Spinal cord (tissue), 10 donors: ENCODE data around the gene LINGO1. TPM values are rescaled to one million over a fixed set of nuclear protein-coding genes. Genes with fewer than 3 reads are reported as not detected.

ENCODE experiments used
- DNase-seq, 6 donors: peaks; one replicate each; pipeline versions ENCODE4 v3.0.0 to v3.0.0-alpha.2; 2013 to 2015; ENCODE audit warnings: low spot score in 6 of 6, low read depth in 4 of 6
- H3K27ac ChIP-seq: one replicate; pipeline ENCODE4 v1.5.1; 2013; ENCODE audit warnings: low read depth, low read length, control low read depth
- H3K27me3 ChIP-seq: one replicate; pipeline ENCODE4 v1.6.1; 2013; ENCODE audit warnings: low read length; ENCODE audit not compliant: control insufficient read depth, insufficient read depth
- H3K36me3 ChIP-seq: one replicate; pipeline ENCODE4 v1.6.1; 2013; ENCODE audit warnings: low read length; ENCODE audit not compliant: control insufficient read depth, insufficient read depth
- H3K4me1 ChIP-seq: one replicate; pipeline ENCODE4 v1.6.1; 2013; ENCODE audit warnings: low read length; ENCODE audit not compliant: control insufficient read depth, insufficient read depth
- H3K4me3 ChIP-seq: one replicate; pipeline ENCODE4 v1.5.1; 2013; ENCODE audit warnings: low read depth, low read length, control low read depth
- H3K9me3 ChIP-seq: one replicate; pipeline ENCODE4 v1.6.1; 2013; ENCODE audit warnings: low read length; ENCODE audit not compliant: control insufficient read depth, insufficient read depth
- WGBS: methylation state at CpG from one replicate; pipeline ENCODE4 v1.1.5; 2013; ENCODE audit warnings: missing lambda C conversion rate; ENCODE audit not compliant: insufficient coverage; 5-methylcytosine and 5-hydroxymethylcytosine counted together
- polyA plus RNA-seq, 2 donors: library from polyadenylated mRNA; unstranded; fragments of 120-200 nt; gene quantifications; one replicate each; pipeline ENCODE4 v1.2.1, GENCODE V29; 2013; ENCODE audit not compliant: insufficient read length in 2 of 2
- total RNA-seq, 2 donors: library from RNA; depleted of rRNA in 1 of 2; stranded (reverse); fragments of 120-200 nt in 1 of 2; fragments of >200 nt in 1 of 2; gene quantifications; one replicate each; pipeline versions ENCODE4 v1.2.3 to v1.2.4, GENCODE V29; 2013 to 2014
- donor health status: healthy.

LINGO1 gene
- total and polyA plus RNA-seq, 4 donors, result 13.7 to 149 (median 83.7) TPM

DNA sequence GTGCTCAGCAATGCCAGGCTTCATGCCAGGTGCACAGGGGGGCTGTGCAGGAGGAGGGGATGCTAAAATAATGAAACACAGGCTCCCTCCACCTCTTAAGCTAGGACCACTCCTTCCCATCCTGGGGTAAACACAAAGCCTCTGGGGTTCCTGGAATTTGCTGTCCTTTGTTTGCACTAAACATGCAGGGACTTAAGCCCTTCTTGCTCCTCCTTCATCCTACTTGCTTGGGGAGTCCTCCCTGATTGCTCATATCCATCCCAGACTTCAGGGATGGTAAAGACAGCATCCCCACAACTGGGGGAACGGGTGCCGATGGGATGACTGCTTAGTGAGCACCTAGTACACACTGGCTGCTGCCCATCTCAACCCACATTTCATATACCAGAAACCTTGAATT lies 5.1 kb downstream of the LINGO1 start:
- Histone ChIP-seq H3K27ac (no peak overlapping the region), H3K9me3 (no peaks in the 10 kb centered on the region), H3K4me1 (peaks cover 74% of the 10 kb centered on the region), H3K27me3 (peaks cover 5% of the 10 kb centered on the region), H3K36me3 (peaks cover 26% of the 10 kb centered on the region), H3K4me3 (no peak overlapping the region)
- no peak for DNase-seq
- WGBS, result 87% methylated on average over 2 of the region's 2 CpGs

- peak in 1 of 6 donors; percentile 43 for DNase-seq
- Histone ChIP-seq H3K27ac (no peak overlapping the region), H3K27me3 (peaks cover 5% of the 10 kb centered on the region), H3K4me3 (no peak overlapping the region), H3K36me3 (peaks cover 29% of the 10 kb centered on the region), H3K4me1 (peaks cover 79% of the 10 kb centered on the region), H3K9me3 (no peaks in the 10 kb centered on the region)
- WGBS, result 33% methylated on average over 12 of the region's 12 CpGs
Observed at GRCh38 chr15:77627067-77627466, 5.6 kb downstream of the LINGO1 start.

DNA sequence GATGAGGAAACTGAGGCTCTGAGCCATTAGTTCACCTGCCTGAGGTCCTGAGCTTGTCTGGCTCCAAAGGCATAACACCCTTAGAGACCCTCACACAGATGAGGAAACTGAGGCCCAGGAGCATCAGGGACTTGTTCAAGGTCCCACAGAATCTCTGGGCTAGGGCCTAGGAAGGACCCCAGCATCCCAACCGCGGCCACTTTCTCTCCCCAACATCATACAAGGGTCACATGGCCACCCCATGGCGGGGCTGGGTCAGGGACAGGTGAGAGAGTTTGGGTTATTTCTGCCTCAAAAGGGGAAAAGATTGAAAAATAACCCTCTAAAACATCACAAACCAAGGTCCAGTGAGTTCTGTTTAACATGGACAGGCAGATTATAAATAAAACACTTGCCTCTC lies 6.7 kb downstream of the LINGO1 start:
- no CpG with 5 or more reads among the region's 3 CpGs for WGBS
- DNase-seq, result no peak
- peaks cover 38% of the 10 kb centered on the region for H3K36me3 ChIP-seq
- H3K4me3 ChIP-seq, result no peak overlapping the region
- no peak overlapping the region for H3K27ac ChIP-seq
- H3K9me3 ChIP-seq, result no peaks in the 10 kb centered on the region
- H3K27me3 ChIP-seq, result no peaks in the 10 kb centered on the region
- H3K4me1 ChIP-seq, result peaks cover 77% of the 10 kb centered on the region

DNA sequence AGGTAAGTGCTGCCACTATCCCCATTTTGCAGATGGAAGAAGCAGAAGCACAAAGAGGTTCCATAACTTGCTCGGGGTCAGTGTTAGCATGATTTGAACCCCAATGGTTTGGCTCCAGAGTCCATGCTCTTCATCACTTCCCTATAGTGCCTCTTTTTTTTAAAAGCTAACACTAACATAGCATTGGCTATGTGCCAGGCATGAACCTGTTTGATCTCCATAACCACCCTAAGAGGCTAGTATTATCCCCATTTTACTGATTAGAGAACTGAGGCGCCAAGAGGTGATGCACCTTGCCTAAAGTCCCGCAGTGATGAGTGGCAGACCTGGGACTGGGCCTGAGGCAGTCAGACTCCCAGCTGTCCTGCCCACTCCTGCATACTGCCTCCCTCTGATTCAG lies 7.3 kb downstream of the LINGO1 start:
- WGBS, result 82% methylated on average over 3 of the region's 3 CpGs
- H3K36me3 ChIP-seq, result peaks cover 38% of the 10 kb centered on the region

DNA sequence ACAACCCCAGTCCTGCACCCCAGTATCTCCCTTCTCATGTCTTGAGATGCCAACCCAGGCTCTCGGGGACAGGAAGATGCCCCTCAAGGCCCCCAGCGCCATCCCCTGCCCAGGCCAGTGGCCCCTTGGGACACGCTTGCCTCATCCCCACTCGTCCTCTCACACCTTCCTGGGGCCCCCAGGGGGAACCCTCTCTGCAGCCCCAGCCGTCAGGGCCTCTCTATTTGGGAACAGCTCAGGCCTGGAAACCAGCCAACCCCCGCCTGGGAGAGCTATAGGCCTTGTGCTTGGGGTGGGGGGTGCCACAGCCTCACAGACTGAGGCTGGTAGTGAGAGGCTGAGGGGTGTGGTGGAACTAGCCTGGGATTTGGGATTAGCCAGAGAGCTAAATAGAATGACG lies 7.8 kb downstream of the LINGO1 start:
- no peak overlapping the region for H3K4me3 ChIP-seq
- WGBS, result 55% methylated on average over 5 of the region's 7 CpGs
- H3K36me3 ChIP-seq, result peaks cover 36% of the 10 kb centered on the region
- H3K27ac ChIP-seq, result no peak overlapping the region
- H3K27me3 ChIP-seq, result no peaks in the 10 kb centered on the region
- H3K9me3 ChIP-seq, result no peaks in the 10 kb centered on the region
- H3K4me1 ChIP-seq, result peaks cover 75% of the 10 kb centered on the region
- no peak for DNase-seq

More for the DNA sequence above, 7.3 kb downstream of the LINGO1 start:
- H3K4me1 ChIP-seq, result peaks cover 75% of the 10 kb centered on the region
- no peaks in the 10 kb centered on the region for H3K9me3 ChIP-seq
- no peaks in the 10 kb centered on the region for H3K27me3 ChIP-seq
- no peak overlapping the region for H3K27ac ChIP-seq
- H3K4me3 ChIP-seq, result no peak overlapping the region
- DNase-seq, result no peak

DNA sequence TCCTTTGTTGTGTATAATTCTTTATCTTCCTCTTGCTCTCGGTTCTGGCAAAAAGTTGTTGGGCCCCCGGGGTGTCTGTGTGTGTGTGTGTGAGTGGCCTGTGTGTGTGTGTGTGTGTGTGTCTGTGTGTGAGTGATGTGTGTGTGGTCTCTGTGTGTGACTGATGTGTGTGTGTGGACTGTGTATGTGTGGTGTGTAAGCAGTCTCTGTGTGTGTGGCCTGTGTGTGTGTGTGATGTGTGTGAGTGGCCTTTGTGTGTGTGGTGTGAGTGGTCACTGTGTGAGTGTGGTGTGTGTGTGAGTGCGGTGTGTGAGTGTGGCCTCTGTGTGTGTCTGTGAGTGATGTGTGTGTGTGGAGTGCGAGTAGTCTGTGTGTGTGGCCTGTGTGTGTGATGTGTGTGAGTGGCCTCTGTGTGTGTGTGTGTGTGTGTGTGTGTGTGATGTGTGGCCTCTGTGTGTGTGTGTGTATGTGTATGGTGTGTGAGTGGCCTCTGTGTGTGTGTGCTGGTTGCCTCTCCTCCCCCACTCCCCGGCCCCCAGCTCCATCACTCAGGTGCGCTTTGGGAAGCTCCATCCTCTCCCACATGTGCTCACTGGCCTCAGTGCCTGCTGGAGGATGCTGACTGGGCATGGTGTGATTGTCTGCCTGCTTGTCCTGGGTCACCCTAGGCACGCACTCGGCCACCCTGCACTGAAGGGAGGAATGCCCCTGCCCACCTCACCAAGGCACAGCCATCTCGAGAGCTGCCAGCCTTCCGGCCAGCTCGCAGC lies 8.8 kb downstream of the LINGO1 start:
- DNase-seq, result peak in 1 of 6 donors; percentile 44
- no peaks in the 10 kb centered on the region for H3K9me3 ChIP-seq
- H3K4me1 ChIP-seq, result peaks cover 70% of the 10 kb centered on the region
- no peaks in the 10 kb centered on the region for H3K27me3 ChIP-seq
- WGBS, result 58% methylated on average over 7 of the region's 11 CpGs
- peaks cover 35% of the 10 kb centered on the region for H3K36me3 ChIP-seq
- no peak overlapping the region for H3K27ac ChIP-seq
- H3K4me3 ChIP-seq, result no peak overlapping the region

GRCh38 chr15:77622934-77623754 lies 9.6 kb downstream of the LINGO1 start:
- 71% methylated on average over 6 of the region's 18 CpGs for WGBS
- DNase-seq, result no peak
- Histone ChIP-seq H3K36me3 (peaks cover 37% of the 10 kb centered on the region), H3K27ac (no peak overlapping the region), H3K4me1 (peaks cover 71% of the 10 kb centered on the region), H3K4me3 (no peak overlapping the region), H3K27me3 (no peaks in the 10 kb centered on the region), H3K9me3 (no peaks in the 10 kb centered on the region)

- H3K27ac ChIP-seq, result no peak overlapping the region
- H3K9me3 ChIP-seq, result no peaks in the 10 kb centered on the region
- no peak for DNase-seq
- no peak overlapping the region for H3K4me3 ChIP-seq
- peaks cover 78% of the 10 kb centered on the region for H3K4me1 ChIP-seq
- 40% methylated on average over 19 of the region's 22 CpGs for WGBS
- peaks cover 42% of the 10 kb centered on the region for H3K36me3 ChIP-seq
- H3K27me3 ChIP-seq, result no peaks in the 10 kb centered on the region
Observed at GRCh38 chr15:77622209-77622933, 10.3 kb downstream of the LINGO1 start.

GRCh38 chr15:77621847-77622208 lies 10.9 kb downstream of the LINGO1 start:
- H3K4me1 ChIP-seq, result peaks cover 76% of the 10 kb centered on the region
- H3K36me3 ChIP-seq, result peaks cover 47% of the 10 kb centered on the region
- no peak for DNase-seq
- no peaks in the 10 kb centered on the region for H3K9me3 ChIP-seq
- H3K27me3 ChIP-seq, result no peaks in the 10 kb centered on the region
- H3K4me3 ChIP-seq, result no peak overlapping the region
- no peak overlapping the region for H3K27ac ChIP-seq
- WGBS, result 67% methylated on average over 16 of the region's 16 CpGs
